ENCODE measurements around the gene TENM4. TPM values are rescaled to one million over a fixed set of nuclear protein-coding genes. Genes with fewer than 3 reads are reported as not detected.

TENM4 gene
- total RNA-seq, 1 donor from 2014 or later: 0.63 TPM

DNA sequence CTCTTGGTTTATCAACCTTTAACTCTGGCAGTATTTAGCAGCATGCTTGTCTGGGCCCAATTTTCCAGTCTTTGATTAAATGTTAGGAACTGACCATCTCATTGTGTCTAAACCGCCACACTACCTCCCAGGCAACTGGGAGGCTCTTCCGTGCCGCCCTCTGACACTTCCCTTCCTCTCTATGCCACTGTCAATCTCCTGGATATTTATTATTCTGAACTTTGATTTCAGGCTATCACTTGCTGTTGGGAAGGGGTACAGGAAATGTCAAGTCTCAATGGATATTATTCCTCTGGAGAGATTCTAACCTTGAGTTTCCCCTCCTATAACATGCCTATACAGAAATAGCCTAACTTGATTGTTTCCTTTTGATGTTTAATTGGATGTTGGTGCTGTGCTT is 643.3 kb downstream of the TENM4 start:
- intact Hi-C loops (cut with micrococcal nuclease): loop anchor here (10.0 kb wide), 1 partner anchor 167 kb away; no protein-coding TSS in a partner anchor
- Histone ChIP-seq H3K4me3 (no peak overlapping the region), H3K9me3 (replicated peaks) (no peaks in the 10 kb centered on the region), H3K4me1 (peaks cover 28% of the 10 kb centered on the region), H3K27ac (replicated peaks) (no peak overlapping the region), H3K36me3 (no peaks in the 10 kb centered on the region), H3K27me3 (ENCODE audit: low read depth) (no peaks in the 10 kb centered on the region)
- TF ChIP-seq, protein P1, sequence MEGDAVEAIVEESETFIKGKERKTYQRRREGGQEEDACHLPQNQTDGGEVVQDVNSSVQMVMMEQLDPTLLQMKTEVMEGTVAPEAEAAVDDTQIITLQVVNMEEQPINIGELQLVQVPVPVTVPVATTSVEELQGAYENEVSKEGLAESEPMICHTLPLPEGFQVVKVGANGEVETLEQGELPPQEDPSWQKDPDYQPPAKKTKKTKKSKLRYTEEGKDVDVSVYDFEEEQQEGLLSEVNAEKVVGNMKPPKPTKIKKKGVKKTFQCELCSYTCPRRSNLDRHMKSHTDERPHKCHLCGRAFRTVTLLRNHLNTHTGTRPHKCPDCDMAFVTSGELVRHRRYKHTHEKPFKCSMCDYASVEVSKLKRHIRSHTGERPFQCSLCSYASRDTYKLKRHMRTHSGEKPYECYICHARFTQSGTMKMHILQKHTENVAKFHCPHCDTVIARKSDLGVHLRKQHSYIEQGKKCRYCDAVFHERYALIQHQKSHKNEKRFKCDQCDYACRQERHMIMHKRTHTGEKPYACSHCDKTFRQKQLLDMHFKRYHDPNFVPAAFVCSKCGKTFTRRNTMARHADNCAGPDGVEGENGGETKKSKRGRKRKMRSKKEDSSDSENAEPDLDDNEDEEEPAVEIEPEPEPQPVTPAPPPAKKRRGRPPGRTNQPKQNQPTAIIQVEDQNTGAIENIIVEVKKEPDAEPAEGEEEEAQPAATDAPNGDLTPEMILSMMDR (IDR thresholded peaks at IDR 0.05; ENCODE audit: borderline replicate concordance): no peak
- no peak for DNase-seq

DNA sequence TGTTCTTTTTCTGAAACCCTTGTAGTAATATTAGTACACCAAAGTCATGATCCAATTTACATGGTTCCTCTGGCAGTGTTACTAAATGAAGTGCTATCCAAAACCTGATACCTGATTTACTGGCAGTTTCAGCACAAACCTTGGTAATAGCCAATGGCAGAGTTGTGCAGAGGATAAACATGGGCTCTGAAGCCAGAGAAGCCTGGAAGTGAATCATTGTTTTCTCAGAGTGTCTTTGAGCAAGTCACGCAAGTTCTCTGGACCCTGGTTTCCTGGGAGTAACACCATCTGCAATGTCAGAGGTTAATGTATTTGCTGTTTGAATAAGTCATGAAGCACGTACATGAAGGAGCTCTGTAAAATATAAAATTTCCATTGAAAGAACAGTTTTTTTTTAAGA is 643.9 kb downstream of the TENM4 start:
- Histone ChIP-seq H3K4me1 (peaks cover 22% of the 10 kb centered on the region), H3K9me3 (replicated peaks) (no peaks in the 10 kb centered on the region), H3K27me3 (ENCODE audit: low read depth) (no peaks in the 10 kb centered on the region), H3K36me3 (no peaks in the 10 kb centered on the region), H3K4me3 (no peak overlapping the region), H3K27ac (replicated peaks) (no peak overlapping the region)
- TF ChIP-seq, protein P1 (IDR thresholded peaks at IDR 0.05; ENCODE audit: borderline replicate concordance): no peak
- DNase-seq: no peak
- intact Hi-C loops (cut with micrococcal nuclease): loop anchor here (10.0 kb wide), 1 partner anchor 168 kb away; no protein-coding TSS in a partner anchor

DNA sequence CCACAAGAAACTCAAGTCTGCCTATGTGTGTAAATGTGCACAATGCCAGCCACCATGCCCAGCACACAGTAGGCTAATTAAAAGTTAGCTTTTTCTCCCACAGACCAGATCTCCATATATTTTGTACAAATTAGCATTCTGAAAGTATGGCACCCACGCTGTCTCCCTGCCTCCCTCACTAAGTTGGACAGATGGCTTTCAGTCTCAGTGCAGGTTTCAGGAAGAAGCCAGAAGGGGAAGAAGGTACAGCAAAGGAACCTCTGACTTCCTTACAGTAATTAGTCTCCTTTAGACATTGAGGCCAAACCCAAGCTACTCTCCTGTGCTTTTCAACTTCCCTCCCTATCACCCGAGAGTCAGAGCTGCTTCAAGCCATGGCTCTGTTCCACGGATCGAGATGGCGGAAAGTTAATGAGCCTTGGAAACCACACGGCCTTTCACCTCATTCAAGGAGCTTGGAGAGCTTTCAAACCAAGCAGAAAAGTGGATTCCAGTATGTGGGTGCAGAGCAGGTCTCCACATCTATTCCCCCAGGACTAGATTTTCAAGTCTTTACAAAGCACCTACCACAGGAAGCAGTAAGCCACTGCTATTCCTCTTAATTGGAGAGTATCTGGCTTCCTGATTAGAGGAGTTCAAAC is 645.1 kb downstream of the TENM4 start:
- Histone ChIP-seq H3K36me3 (no peaks in the 10 kb centered on the region), H3K4me3 (no peak overlapping the region), H3K4me1 (peaks cover 10% of the 10 kb centered on the region), H3K27ac (replicated peaks) (no peak overlapping the region), H3K27me3 (ENCODE audit: low read depth) (no peaks in the 10 kb centered on the region), H3K9me3 (replicated peaks) (no peaks in the 10 kb centered on the region)
- intact Hi-C loops (cut with micrococcal nuclease): loop anchor here (10.0 kb wide), 1 partner anchor 169 kb away; no protein-coding TSS in a partner anchor
- TF ChIP-seq, protein P1 (IDR thresholded peaks at IDR 0.05; ENCODE audit: borderline replicate concordance): no peak
- no peak for DNase-seq

DNA sequence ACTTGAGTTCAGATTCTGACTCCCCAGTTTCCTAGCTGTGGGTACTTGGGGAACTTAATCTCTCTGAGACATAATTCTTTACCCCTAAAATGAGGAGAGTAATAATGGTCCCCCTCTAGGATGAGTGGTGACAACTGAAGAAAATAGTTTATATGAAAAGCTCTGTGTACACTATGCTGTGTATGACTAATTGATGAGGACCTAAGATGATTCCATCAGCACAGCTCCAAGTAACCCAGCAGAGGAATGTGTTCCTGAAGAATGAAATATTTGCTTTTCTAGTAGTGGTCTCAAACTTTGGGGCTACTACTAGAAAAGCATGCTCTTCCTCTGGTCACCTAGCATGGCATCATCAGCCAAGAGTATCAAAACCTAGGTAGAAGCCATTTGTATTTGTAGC is 648.9 kb downstream of the TENM4 start:
- no peak for DNase-seq
- TF ChIP-seq, protein P1 (IDR thresholded peaks at IDR 0.05; ENCODE audit: borderline replicate concordance): no peak
- intact Hi-C loops (cut with micrococcal nuclease): loop anchor here (10.0 kb wide), 1 partner anchor 173 kb away; no protein-coding TSS in a partner anchor
- Histone ChIP-seq H3K27me3 (ENCODE audit: low read depth) (no peaks in the 10 kb centered on the region), H3K4me1 (no peaks in the 10 kb centered on the region), H3K4me3 (no peak overlapping the region), H3K27ac (replicated peaks) (no peak overlapping the region), H3K36me3 (no peaks in the 10 kb centered on the region), H3K9me3 (replicated peaks) (no peaks in the 10 kb centered on the region)

DNA sequence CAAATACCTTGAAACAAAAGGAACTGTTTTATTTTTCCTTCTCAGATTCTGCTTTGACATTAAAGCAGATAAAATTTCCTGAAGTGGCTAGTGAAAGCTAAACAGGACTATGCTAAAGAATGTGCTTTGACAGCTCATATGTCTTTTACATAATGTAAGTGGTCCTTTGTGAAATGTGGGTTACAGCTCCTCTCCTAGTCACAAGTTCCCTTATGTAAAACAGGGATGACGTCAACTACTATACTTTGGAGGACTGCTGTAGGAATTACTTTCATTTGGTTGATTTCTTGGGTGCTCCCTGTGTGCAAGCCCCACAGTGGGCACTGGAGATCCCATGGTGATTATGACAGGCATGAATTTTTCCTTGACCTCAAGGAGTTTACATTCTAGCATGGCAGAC is 649.6 kb downstream of the TENM4 start:
- TF ChIP-seq, protein P1 (IDR thresholded peaks at IDR 0.05; ENCODE audit: borderline replicate concordance): no peak
- no peaks in the 10 kb centered on the region for H3K27me3 ChIP-seq (ENCODE audit: low read depth)
- intact Hi-C loops (cut with micrococcal nuclease): loop anchor here (10.0 kb wide), 1 partner anchor 174 kb away; no protein-coding TSS in a partner anchor
- H3K9me3 ChIP-seq (replicated peaks): no peaks in the 10 kb centered on the region
- no peaks in the 10 kb centered on the region for H3K4me1 ChIP-seq
- H3K27ac ChIP-seq (replicated peaks): no peak overlapping the region
- H3K36me3 ChIP-seq: no peaks in the 10 kb centered on the region
- DNase-seq: no peak
- H3K4me3 ChIP-seq: no peak overlapping the region
